Measurements from ENCODE around the gene PTPN2.
"Not testable (repeated sequence)": the region's sequence is repeated elsewhere in the genome, so short reads cannot be mapped to it uniquely, and the experiment has no call there.

PTPN2 gene

DNA sequence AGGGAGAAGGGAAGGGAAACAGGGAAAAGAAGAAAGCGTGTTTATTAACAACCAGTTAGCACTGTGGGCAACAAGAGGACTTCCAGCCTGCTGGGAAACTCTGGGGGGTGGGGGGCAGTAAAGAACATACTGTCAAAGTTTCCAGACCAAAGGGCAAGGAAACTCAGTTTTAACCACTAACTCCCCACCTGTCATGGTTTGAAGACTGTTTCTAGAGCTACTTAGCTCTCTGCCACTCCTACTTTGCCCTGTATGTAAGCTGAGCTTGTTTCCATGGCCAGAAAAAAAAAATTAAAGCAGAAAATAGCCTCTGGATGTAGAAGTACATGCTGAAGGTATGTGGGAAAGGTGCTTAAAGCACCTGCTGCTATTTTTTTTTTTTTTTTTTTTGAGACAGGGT is 11.0 kb upstream of the PTPN2 start:
- DNase-seq (ENCODE audit: low read depth in 1 of 2, low spot score in 1 of 2), result no peak

DNA sequence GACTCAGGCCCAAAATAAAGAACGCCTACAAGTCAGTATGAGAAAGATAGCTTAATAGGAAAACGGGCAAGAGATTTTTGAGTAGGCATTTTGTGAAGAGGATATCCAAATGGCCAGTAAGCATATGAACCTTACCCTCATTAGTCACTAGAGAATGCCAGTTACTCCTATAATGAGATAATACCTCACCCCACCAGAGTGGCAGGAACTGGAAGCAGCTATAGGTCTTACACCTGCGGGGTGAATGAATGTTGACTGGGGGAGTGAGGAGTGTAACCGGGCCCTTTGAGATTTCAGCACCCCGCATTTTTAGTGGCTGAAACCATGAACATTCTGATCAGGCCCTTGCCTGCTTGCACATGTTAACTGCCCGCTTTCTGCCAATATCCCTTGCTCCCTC is 7.5 kb upstream of the PTPN2 start:
- no peak for DNase-seq (ENCODE audit: low read depth in 1 of 2, low spot score in 1 of 2)

DNA sequence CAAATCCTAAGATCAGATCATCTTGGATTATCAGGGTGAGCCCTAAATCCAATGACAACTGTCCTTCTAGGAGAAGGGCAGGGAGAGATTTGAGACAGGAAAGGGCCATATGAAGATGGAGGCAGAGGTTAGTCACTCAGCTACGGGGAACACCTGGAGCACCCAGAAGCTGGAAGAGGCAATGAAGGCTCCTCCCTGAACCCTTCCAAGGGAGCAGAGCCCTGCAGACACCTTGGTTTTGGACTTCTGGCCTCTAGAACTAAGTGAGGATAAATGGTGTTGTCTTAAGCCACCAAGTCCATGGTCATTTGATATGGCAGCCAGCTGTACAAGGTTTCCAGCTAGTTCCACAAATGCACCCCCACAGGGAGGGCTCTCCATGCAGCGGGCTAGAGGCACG is 6.9 kb upstream of the PTPN2 start:
- no peak for DNase-seq (ENCODE audit: low read depth in 1 of 2, low spot score in 1 of 2)

DNA sequence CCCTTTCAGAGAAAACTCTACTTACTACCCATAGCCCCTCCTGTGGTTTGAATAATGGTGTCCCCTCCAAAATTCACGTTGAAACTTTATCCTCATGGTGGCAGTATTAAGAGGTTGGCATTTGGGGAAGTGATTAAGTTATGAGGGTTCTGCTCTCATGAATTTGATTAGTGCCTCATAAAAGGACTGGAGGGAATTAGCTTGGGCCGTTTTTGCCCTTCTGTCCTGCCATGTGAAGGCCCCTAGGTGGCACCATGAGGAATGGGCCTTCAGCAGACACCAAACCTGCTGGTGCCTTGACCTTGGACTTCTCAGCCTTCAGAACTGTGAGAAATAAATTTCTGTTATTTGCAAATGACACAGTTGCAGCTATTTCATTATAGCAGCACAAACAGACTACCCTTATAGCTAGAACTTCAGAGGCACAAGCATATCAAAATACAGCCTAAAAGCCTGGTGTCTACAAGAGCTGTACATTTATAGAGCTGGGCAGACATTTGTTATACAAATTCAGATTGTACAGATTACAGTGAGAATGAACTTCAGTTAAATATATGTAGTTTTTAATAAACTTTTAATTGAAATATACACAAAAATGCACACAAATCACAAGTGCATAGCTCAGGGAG is 2.6 kb upstream of the PTPN2 start:
- DNase-seq (ENCODE audit: low read depth in 1 of 2, low spot score in 1 of 2), result no peak

DNA sequence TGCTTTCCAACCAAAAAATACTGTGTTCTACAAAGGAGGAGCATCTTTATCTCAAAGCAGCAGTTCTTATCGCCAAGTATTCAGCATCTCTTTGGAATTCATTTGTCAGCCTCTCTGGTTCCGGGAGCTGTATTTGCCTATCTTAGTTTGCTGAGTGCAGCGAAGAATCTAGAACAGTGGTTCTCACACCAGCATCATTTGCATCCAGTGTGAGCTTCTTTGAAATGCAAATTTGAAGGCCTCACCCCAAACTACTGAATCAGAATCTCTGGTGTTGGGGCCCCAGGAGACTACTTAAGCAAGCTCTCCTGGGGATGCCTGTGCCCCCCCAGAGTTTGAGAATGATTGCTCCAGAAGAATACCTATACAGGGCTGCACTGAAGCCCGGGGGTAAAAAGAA is 1.5 kb upstream of the PTPN2 start:
- DNase-seq (ENCODE audit: low read depth in 1 of 2, low spot score in 1 of 2), result no peak

DNA sequence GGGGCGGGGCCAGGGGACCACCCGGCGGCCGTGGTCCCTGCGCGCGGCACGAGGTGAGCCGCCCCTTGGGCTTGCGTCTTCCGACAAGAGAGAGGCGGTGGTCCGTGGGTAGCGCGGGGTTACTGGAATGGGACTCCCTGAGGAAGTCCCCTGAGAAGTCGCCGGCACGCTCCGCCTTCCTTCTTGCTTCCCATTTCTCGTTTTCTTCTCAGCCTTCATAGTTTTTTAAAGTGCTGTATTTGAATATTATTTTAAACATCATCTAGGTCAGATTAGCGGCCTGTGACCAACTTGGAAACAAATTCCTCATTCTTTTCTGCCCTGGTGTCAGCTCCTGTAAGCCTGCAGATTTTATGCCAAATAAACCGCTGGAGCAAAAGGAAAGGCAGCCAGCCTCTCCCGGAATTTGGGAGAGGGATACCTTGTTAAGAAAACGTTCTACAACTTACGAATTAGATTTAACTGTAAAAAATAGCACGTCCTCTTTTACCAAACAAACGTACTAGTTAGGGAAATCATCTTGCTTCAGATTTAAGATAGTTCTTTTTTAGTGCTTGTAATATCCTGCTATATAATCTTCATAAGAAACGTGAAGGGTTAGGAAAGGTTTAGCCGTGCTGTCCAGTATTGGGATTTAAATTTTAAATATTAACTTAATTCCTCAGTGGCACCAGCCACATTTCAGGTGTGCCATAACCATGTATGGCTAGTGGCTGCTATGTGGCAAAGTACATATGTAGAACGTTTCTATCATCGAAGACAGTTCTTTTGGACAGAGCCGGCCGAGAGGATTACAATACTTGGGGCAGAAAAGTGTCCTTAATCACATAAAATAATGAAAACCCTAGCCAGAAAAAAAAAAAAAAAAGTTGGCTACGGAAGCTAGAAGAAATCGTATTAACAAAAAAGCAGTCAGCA is 628 bp upstream of the PTPN2 start:
- DNase-seq (ENCODE audit: low read depth in 1 of 2, low spot score in 1 of 2), result no peak

DNA sequence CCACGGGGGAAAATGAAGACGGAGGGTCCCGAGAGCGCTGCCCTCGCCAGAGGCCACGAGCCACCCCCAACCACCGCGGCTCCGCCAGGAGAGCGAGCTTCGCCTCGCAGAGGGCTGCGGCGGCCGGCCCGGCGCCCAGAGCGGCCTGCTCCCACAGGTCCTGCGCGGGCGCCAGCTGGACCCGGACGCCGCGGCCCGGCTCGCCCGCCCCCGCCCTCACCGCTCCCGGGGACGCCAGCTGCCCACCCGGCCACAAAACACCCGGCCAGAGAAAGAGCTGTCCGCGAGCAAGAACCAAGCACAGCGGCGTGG is 709 bp downstream of the PTPN2 start:
- DNase-seq (ENCODE audit: low read depth in 1 of 2, low spot score in 1 of 2), result no peak

DNA sequence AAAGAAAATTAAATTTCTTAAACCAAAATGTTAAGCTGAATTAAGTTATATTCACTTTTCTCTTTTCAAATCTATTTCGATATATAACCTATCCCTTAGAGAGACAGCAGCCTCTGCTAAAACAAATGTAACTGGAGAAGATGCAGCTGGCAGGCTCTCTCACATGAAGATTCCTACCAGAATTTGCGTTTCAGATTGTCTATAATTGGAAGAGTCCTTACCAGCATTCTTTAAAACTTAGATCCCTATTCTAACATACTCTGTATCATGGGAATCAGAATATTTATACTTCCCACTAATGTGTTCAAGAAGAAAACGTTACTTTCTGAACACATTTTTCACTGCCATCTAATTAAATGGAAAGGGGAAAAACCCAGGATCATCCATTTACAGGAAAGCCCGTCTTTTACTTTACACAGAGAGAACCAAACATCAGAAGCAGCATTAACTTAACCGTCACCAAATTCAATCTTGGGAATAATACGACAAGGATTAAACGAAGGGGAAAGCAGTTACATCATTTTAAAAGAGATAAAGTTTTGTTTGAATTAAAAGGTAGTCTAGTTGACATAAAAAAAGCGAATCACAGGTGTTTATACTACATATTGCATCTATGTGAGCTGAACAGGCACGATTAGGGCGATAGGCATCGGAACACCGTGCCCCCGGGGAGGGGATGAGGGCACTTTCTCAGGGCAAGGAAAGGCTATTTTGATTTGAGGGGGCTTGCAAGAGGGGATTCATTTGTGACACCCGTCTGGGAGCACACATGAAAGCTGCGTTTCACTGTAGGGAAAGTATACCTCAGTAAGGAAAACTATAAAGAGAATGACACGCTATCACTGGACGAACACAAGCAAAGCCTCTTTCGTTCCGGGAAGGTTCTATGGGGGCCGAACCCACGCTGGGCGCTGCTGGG is 1.3 kb downstream of the PTPN2 start:
- no peak for DNase-seq (ENCODE audit: low read depth in 1 of 2, low spot score in 1 of 2)

DNA sequence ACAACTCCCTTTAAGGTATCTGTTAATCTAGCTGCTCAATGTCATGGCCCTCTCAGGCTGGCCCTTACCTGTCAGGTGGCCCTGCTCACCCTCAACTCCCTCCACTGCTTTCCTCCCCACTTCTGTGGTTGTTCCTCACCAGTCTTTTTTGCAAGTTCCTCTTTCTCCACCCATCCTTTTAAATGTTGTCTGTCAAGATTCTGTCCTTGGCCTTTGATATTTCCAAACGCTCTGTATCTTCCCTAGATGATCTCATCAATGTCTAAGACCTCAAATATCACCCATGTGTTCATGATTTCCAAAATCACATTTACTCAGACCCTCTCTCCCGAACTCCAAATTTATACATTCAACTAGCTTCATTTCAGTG is 3.5 kb downstream of the PTPN2 start:
- DNase-seq (ENCODE audit: low read depth in 1 of 2, low spot score in 1 of 2), result no peak

DNA sequence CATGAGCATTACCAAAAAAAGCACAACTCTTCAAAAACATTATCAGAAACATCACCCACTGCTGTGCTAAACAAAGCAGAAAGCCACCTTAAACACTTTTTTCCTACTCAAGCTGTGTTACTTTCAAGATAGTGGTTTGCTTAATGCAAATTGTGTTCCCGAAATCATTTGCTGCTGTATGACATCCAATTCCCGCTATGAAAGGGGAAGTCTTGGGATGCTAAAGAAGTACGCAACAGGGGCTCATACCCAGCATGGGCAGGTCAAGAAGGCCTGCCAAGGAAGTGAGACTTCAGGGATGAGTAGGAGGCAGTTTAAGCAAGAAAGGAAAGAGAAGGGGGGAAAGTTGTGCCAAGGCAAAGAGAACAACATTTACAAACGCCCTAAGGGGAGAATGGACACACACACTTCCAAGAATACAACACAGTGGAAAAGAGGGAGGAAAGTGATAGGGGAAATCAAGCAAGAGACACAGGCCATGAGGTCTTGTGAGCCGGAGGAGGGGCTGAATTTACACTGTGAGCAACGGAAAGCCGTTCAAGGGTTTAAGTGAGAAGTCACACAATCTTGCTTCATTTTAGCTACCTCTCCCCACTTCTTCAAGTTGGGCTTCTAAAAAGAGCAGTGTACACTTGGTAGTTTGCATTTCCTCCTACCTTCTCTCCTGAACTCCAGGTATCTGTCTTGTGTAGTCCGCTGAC is 4.0 kb downstream of the PTPN2 start:
- no peak for DNase-seq (ENCODE audit: low read depth in 1 of 2, low spot score in 1 of 2)

DNA sequence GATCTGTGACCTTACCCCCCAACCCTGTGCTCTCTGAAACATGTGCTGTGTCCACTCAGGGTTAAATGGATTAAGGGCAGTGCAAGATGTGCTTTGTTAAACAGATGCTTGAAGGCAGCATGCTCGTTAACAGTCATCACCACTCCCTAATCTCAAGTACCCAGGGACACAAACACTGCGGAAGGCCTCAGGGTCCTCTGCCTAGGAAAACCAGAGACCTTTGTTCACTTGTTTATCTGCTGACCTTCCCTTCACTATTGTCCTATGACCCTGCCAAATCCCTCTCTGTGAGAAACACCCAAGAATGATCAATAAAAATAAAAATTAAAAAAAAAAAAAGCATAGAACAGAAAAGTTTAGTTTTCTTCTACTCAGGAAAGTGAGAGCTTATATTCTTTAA is 9.0 kb downstream of the PTPN2 start:
- DNase-seq (ENCODE audit: low read depth in 1 of 2, low spot score in 1 of 2), result not testable (repeated sequence)

DNA sequence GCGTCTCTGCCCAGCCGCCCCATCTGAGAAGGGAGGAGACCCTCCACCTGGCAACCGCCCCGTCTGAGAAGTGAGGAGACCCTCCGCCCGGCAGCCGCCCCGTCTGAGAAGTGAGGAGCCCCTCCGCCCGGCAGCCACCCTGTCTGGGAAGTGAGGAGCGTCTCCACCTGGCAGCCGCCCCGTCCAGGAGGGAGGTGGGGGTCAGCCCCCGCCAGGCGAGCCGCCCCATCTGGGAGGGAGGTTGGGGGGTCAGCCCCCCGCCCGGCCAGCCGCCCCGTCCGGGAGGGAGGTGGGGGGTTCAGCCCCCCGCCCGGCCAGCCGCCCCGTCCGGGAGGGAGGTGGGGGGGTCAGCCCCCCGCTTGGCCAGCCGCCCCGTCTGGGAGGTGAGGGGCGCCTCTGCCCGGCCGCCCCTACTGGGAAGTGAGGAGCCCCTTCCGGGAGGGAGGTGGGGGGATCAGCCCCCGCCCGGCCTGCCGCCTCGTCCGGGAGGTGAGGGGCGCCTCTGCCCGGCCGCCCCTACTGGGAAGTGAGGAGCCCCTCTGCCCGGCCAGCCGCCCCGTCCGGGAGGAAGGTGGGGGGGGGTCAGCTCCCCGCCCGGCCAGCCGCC is 10.0 kb downstream of the PTPN2 start:
- DNase-seq (ENCODE audit: low read depth in 1 of 2, low spot score in 1 of 2), result not testable (repeated sequence)

DNA sequence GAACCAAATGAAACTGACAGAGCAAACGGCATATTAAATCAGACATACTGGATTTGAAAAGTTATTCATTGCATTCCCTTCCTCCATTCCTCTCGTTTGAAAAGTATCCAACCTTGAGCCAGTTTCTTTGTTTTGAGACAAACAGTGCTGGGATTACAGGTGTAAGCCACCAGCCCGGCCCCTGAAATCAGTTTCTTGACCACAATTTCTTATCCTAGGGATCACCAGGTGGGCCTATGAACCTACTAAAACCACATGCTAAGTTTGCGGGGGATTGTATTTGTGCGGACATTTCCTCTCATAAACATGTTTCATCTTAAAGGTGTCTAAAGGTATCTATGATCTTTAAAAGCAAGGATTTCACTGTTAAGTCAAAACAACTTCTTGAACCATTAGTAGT is 11.6 kb downstream of the PTPN2 start:
- DNase-seq (ENCODE audit: low read depth in 1 of 2, low spot score in 1 of 2), result no peak

DNA sequence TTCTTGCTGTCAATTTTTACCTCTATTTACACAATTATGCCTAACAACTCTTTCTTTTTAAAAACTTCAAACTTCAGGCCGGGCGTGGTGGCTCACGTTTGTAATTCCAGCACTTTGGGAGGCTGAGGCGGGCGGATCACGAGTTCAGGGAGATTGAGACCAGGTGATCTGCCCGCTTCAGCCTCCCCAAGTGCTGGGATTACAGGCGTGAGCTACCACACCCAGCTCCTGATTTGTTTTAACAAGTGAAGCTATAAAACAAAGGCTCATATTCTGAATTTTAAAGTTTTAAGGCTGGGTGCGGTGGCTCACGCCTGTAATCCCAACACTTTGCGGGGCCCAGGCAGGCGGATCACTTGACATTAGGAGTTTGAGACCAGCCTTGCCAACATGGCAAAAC is 15.5 kb downstream of the PTPN2 start:
- no peak for DNase-seq (ENCODE audit: low read depth in 1 of 2, low spot score in 1 of 2)

DNA sequence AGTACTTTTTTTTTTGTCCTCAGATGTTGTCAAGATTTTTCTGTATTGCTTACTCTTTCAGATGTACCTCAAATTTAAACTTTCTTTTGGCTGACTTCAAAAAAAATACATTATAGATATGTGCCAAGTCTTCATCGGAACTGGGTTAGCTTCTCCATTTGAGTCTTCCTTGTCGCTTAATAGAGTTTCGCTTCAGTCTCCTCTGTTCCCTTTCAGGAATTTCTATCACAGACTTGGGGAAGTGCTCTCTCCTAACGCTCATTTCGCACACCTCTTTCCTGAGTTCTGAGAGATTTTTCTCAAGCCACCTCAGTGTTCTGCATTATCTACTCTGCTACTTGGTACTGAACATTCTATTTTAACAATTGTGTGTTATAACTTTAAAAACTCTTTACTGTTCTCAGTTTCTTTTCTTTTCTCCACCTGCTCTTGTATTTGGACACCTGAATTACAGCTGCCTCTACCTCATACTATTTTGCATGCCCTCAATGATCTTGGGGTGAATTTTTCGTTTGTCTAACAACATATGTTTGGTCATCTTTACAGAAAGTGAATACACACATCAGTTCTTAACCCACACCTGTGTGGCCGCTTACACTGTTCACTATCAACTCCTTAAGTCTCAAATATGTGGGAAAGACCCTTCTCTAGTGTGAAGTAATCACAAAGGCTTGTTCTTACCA is 16.5 kb downstream of the PTPN2 start:
- no peak for DNase-seq (ENCODE audit: low read depth in 1 of 2, low spot score in 1 of 2)

DNA sequence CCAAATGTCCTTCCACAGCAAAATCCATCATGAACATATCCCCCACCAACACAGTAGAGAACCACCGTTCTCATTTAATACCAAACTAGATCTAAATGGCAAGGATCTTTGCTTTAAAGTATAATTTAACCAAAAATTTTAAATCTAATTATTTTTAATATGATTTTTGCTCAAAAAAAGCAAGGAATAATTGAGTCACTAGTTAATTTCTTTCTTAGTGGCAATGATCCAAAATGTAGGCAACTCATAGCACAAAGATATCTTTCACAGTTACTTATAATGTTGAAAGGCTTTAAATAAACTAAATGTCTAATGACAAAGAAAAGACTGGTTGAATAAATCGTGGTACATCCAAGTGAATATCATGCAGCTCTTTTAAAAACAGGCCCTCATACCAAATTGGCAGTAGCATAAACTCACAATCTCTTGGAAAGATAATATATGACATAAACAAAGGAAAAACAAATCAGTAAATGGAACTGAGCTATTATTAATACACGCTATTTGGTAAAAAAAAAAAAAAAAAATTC is 20.3 kb downstream of the PTPN2 start:
- DNase-seq (ENCODE audit: low read depth in 1 of 2, low spot score in 1 of 2), result no peak

DNA sequence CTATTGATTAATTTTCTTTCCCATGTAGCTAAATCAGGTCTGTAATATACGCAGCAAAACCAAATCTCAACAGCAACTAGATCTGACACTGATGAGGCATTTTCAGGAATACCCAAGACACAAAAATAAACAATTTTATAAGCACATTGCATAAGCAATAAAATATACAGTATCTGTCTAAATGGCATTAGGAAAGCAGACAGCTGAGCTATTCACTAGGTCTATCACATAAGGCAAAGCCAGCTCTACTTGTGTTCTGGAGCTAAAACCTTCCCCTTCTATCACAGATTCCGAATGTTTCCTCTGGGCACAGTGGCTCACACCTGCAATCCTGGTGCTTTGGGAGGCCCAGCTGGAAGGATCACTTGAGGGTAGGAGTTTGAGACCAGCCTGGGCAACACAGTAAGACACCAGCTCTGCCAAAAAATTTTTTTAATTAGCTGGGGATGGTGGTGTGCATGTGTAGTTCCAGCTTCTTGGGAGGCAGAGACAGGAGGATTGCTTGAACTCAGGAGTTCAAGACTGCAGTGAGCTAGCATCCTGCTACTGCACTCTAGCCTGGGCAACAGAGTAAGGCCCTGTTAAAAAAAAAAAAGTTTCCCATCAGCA is 21.1 kb downstream of the PTPN2 start:
- no peak for DNase-seq (ENCODE audit: low read depth in 1 of 2, low spot score in 1 of 2)

DNA sequence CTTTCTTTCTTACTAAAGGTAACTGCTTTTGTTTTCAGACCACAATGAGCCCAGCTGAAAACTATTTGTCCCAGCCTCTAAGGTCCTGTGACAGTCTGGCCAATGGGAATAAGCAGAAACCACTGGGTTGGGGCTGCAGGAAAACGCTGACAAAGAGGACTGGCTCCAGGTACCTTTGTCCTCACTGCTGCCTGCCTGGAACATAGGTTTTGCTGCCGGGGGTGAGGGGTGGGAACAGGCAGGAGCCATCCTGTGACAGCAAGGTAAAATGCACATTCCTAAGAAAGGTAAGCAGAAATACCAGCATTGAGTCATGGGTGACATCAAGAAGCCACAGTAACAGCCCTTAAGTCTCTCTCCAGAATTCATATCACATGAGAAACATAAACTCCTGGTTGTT is 21.6 kb downstream of the PTPN2 start:
- no peak for DNase-seq (ENCODE audit: low read depth in 1 of 2, low spot score in 1 of 2)

DNA sequence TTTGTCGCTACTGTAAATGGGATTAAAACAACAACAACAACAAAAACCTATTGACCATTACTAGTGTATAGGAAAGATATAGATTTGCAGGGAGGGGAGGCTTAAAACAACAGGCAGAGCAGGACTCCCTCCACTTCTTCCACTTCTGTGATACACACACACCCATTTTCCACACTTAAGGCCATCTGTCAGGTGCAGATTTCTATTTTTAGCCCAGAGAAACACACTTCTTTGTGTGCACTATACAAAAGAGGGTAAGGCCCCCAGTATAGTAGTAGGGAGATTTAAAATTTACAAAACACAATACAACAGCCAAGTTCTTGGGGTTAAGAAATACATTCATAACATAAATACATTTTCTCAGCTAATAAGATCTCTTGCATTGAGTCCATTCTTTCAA is 22.4 kb downstream of the PTPN2 start:
- DNase-seq (ENCODE audit: low read depth in 1 of 2, low spot score in 1 of 2), result no peak

DNA sequence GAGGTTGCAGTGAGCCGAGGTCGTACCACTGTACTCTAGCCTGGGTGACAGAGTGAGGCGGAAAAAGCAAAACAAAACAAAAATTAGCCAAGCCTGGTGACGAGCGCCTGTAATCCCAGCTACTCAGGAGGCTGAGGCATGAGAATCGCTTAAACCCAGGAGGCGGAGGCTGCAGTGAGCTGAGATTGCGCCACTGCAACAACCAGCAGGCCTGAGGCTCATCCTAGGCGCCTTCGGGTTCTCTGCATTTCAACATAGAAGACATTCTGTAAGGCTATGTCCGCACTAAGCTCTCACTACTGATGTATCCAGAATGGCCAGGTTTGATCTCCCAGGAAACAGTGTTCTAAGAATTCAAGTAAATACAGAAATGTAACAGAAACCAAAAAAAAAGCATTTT is 23.5 kb downstream of the PTPN2 start:
- no peak for DNase-seq (ENCODE audit: low read depth in 1 of 2, low spot score in 1 of 2)
